Activated naive CD8-positive, alpha-beta T cell (primary cell): ENCODE data around the gene ZKSCAN8.

Experiments used
- H3K27ac Mint-ChIP-seq: one replicate; pipeline ENCODE4 v1.8.0; 2021; ENCODE audit warnings: mixed read lengths
- H3K27me3 Mint-ChIP-seq: one replicate; pipeline ENCODE4 v1.8.0; 2021; ENCODE audit warnings: mixed read lengths
- H3K36me3 Mint-ChIP-seq: one replicate; pipeline ENCODE4 v1.8.0; 2021; ENCODE audit warnings: mixed read lengths
- H3K4me1 Mint-ChIP-seq: one replicate; pipeline ENCODE4 v1.8.0; 2021; ENCODE audit warnings: low read depth, mixed read lengths
- H3K4me3 Mint-ChIP-seq: one replicate; pipeline ENCODE4 v1.8.0; 2021; ENCODE audit warnings: mild to moderate bottlenecking, mixed read lengths
- H3K9me3 Mint-ChIP-seq: one replicate; pipeline ENCODE4 v1.8.0; 2021; ENCODE audit warnings: low read depth, mixed read lengths

Gene ZKSCAN8

DNA sequence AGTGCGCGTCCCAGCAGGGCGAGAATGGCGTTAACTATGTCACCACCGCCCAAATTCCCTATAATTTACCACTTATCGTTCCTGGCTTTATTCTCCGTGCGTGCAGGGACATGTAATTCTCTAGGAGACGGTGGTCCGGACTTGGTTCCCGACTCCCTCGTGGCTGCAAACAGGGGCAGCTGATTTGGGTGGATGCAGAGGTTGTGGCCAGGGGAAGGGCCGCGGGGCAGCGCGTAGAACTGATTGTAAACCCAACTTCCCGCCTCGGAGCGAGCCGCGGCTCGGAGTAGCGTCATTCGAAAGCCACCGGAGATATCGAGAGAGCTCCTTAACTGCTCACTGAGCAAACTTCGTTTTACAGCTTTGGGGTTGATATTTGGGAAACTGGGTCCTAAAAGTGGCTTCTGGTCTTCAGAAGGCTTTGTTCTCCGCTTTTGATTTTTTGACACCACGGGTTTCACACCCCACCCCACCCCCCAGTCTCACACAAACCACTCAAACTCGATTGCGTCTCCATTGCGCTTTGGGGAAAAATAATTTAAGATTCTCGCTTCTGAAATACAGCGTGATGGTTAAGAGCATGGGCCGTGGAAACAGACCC, 65.9 kb downstream of the ZKSCAN8 start:
- peaks cover 60% of the 10 kb centered on the region for H3K27me3 Mint-ChIP-seq
- peaks cover 24% of the 10 kb centered on the region for H3K4me1 Mint-ChIP-seq
- H3K9me3 Mint-ChIP-seq = peaks cover 8% of the 10 kb centered on the region
- H3K4me3 Mint-ChIP-seq = peak overlapping the region; percentile 84
- H3K27ac Mint-ChIP-seq = no peak overlapping the region
- H3K36me3 Mint-ChIP-seq = peaks cover 5% of the 10 kb centered on the region

GRCh38 chr6:28208111-28208659, 66.5 kb downstream of the ZKSCAN8 start:
- peaks cover 8% of the 10 kb centered on the region for H3K9me3 Mint-ChIP-seq
- H3K36me3 Mint-ChIP-seq = peaks cover 5% of the 10 kb centered on the region
- peaks cover 65% of the 10 kb centered on the region for H3K27me3 Mint-ChIP-seq
- H3K4me1 Mint-ChIP-seq = peaks cover 29% of the 10 kb centered on the region
- H3K4me3 Mint-ChIP-seq = peak overlapping the region; percentile 84
- H3K27ac Mint-ChIP-seq = no peak overlapping the region
